Uterus (tissue), 2 donors: ENCODE results near the gene AKNA.

Experiments
- CTCF ChIP-seq, 4 experiments: fragments of 200-600 bp in 2 of 4; fragments of 450-650 bp in 2 of 4; sonication (generic) in 2 of 4; IDR thresholded peaks; one replicate each; pipeline ENCODE4 v1.5.1; 2016 to 2019; ENCODE audit warnings: antibody characterized with exemption in 4 of 4, mild to moderate bottlenecking in 2 of 4, moderate library complexity in 1 of 4
- POLR2A ChIP-seq, 2 donors: fragments of 450-650 bp; IDR thresholded peaks; one replicate each; pipeline ENCODE4 v1.6.1; 2016; ENCODE audit warnings: antibody characterized with exemption in 2 of 2, mild to moderate bottlenecking in 1 of 2, moderate library complexity in 1 of 2

DNA sequence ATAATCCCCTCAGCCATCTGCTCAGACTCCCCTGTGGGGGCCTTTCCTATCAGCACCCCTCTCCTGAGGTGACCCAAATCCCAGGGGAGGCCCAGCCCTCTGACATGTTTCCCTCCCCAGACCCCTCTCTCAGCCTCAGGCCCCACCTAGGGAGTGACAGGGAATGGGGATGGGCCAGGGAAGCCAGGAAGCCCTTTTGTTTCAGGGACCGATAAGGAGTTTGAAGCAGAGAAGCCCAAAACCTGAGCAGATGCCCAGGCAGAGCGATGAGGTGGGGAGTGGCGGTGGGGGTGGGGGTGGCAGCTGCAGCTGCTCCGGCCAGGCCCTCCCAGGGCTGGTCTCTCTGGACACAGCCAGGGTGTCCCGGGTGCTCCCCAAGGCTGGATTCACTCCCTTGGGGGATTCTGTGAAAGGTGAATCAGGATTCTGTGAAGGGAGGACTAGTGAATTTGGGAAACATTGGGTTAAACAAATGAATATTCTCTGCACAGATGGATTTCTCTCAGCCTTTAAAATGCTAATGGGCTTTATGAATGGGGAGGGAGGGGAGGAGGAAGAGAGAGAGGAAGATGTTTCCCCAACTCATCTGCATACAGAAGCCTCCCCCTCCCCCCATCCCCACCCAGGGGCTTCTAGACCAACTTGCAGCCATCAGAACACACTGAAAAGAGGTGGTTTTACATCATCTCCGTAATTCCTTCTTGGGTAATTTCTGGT lies 17.4 kb downstream of the AKNA start:
- no peak for TF ChIP-seq POLR2A (IDR thresholded peaks at IDR 0.05)
- TF ChIP-seq CTCF (IDR thresholded peaks at IDR 0.05) = no peak
